PC-3 (cell line): Measurements from ENCODE around the gene MRPL20.

Source experiments
- CTCF ChIP-seq: fragments of 300-600 bp; sonication (generic); conservative IDR thresholded peaks from 2 replicates; pipeline ENCODE4 v1.5.1; 2017; ENCODE audit warnings: antibody characterized with exemption, low read depth, mild to moderate bottlenecking, low read length
- EZH2 ChIP-seq: fragments of 300-600 bp; sonication (generic); IDR thresholded peaks from one replicate; pipeline ENCODE4 v1.6.1; 2017; ENCODE audit warnings: antibody characterized with exemption, mild to moderate bottlenecking, low read length; ENCODE audit not compliant: unreplicated experiment

GRCh38 chr1:1435911-1436629, 29.0 kb upstream of the MRPL20 start:
- TF ChIP-seq CTCF (no peak), EZH2 (no peak)
